HG03108 (cell line): Measurements from ENCODE around the gene RANBP2.
"Not testable (repeated sequence)": the region's sequence is repeated elsewhere in the genome, so short reads cannot be mapped to it uniquely, and the experiment has no call there.

Experiments
- ATAC-seq: cut with Tn5 transposase; IDR thresholded peaks from one replicate; pipeline ENCODE4 v1.9.1; 2021; ENCODE audit warnings: moderate library complexity; ENCODE audit not compliant: unreplicated experiment

The RANBP2 gene

DNA sequence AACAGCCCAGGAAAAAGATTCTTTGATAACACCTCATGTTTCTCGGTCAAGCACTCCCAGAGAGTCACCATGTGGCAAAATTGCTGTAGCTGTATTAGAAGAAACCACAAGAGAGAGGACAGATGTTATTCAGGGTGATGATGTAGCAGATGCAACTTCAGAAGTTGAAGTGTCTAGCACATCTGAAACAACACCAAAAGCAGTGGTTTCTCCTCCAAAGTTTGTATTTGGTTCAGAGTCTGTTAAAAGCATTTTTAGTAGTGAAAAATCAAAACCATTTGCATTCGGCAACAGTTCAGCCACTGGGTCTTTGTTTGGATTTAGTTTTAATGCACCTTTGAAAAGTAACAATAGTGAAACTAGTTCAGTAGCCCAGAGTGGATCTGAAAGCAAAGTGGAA lies 48.6 kb downstream of the RANBP2 start:
- not testable (repeated sequence) for ATAC-seq

DNA sequence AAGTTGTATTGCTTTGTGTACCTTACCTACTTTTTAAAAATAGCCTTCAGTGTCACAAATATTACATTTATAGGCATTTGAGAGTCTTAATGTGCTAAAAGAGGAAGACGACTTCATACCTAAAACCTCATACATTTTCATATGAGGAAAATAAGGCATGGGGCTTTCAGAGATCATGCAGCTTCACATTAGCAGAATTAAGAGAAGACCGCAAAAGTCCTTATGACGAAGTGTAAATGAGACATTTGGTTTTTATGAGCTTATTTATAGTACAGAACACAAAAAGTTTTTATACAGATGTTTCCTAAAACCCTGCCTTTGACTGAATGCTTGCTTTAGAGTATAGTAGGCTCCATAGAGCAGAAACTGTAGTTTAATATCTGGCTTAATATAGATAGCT lies 57.2 kb downstream of the RANBP2 start:
- ATAC-seq: peak; percentile 79

DNA sequence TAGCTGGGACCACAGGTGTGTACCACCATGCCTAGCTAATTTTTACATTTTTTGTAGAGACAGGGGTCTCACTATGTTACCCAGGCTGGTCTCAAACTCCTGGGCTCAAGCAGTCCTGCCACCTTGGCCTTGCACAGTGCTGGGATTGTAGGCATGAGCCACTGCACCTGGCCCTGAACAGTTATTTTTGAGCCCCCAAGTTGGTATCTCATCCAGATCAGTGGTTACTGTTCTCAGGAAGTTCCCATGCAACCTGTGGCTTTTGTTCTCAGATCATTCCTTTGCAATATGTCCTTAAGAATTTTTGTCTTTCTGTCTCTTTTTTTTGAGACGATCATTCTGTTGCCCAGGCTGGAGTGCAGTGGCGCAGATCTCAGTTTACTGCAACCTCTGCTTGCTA lies 59.6 kb downstream of the RANBP2 start:
- no peak for ATAC-seq

DNA sequence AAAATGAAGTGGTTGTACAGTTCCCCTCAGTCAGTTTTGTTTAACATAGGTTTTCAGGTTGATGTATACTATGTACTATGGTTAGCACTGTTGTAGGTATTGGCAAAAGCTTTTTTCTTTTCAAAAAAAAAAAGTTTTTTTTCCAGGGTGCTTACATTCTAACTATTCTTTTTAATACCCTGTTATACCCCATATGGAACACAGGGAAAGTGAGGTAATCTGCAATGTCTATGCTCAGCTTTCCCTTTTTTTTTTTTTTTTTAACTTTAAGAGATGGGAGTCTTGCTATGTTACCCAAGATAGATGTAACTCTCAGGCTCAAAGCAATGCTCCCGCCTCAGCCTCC lies 66.7 kb downstream of the RANBP2 start:
- ATAC-seq: no peak

DNA sequence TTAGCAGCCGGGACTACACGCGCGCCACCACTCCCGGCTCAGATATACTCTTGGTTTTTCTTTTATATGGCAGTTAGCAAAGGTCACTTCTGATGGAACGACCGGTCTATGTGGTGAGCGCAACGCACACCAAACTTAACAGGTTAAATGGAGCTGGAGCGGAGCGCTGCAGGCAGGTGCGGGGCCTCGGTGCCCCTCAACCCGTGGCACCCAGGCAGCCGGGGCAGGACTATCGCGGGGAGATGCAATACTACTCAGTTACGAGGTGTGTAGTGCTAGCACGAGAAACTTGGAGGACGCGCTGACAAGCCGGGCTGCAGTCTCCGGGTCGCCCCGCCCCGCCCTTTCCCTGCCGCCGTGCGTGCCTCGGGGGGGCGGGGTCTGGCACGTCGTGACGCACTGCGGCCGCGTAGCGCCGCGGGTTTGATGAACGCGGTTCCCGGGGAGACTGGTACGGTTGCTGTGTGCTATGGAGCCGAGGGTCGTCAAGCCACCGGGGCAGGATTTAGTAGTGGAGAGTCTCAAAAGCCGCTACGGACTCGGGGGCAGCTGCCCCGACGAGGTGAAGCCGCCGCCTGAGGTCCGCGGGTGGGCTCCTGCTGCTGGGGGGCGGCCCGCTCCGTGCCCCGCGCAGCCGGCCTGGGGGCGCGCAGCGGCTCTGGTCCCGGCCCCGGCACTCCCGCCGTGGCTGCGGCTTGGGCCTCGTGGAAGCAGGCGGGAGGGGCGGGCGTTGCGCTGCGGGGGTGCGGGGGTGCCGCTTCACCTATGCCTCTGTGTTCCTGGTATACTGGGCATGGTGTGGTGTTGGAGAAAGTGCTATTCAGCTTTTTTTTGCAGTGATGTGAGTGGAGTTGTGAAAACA lies 67.3 kb downstream of the RANBP2 start, which contains the start of gene CCDC138:
Gene CCDC138, plus strand, starts transcription at position 418 of the 862 bp plus-strand sequence. Its CDS starts 52 bp downstream, at position 470.
- peak; percentile 97 for ATAC-seq

DNA sequence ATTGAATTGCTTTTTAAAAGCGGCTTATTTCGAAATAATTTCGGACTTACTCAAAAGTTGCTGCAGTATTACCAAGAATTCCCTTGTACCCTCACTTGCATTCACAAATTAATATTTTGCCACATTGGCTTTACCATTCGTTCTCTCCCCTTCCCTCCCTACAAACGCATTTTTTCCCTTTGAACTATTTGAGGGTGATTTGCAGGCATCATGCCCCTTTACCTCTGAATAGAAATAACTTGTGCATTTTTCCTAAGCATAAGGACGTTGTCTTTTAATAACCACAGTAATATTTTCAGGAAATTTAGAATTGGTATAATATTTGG lies 67.9 kb downstream of the RANBP2 start:
- ATAC-seq: no peak

DNA sequence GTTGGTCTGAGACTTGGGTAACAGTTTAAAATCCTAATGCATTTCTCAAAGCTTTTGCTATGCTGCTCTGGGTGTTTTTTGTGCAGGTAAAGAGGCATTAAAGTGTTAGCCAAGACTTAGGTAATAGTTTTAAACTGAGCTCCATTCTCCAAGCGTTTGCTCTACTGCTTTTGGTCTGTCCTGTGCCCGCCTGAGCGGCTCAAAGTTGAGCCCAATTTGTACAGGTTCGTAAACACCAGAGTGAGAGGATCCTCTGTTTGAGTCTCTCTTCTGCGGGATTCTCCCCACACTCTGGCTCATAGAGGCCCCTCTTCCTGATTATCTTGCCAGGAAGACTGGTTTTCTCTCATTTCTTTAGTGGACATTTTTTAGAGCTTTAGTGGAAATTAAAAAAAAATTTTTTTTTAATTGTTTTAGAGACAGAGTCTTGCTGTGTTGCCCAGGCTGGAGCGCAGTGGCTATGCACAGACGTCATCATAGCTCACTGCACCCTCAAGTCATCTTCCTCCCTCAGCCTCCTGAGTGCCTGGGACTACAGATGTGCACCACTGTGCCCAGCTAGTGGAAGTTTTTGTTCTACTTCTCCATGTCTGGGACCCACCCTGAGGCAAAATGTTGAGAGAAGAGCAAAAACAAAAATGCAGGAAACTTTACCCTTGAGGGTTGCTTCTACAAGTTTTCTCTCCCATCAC lies 83.9 kb downstream of the RANBP2 start:
- ATAC-seq: no peak

DNA sequence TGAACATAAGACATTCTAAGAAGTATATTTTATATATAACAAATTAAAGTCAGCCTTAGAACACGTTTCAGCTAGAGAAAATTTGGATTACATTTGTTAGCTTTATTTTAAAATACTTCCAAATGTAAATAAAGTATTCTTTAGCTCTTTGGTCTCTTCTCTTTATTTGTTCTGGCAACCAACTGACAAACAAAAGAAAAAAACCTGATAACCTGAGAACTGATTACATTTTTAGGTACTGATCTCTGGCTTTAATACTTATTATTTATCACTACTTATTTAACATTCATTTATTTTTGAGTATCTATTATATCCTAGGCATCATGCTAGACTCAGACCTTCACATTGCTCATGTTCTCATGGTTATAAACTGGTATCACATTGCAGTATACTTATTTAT lies 85.8 kb downstream of the RANBP2 start:
- no peak for ATAC-seq

DNA sequence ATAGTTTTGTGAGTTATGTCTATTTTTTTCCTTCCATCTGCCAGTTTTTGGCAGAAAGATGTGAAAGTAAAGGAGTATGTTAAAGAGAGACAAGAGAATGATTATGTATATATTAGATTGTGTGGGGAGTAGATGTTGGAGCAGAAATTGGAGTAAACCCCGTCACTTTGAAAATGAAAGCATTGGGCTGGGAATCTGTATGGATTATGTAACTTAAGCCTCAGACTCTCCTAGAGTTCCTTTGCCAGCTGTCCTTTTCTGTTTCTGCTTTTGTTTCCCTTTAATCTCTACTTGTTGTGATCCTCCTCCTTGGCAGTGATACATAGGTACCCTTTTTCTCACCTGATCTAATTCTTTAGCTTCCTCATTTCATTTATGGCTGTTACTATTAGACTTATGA lies 86.5 kb downstream of the RANBP2 start:
- ATAC-seq: no peak

DNA sequence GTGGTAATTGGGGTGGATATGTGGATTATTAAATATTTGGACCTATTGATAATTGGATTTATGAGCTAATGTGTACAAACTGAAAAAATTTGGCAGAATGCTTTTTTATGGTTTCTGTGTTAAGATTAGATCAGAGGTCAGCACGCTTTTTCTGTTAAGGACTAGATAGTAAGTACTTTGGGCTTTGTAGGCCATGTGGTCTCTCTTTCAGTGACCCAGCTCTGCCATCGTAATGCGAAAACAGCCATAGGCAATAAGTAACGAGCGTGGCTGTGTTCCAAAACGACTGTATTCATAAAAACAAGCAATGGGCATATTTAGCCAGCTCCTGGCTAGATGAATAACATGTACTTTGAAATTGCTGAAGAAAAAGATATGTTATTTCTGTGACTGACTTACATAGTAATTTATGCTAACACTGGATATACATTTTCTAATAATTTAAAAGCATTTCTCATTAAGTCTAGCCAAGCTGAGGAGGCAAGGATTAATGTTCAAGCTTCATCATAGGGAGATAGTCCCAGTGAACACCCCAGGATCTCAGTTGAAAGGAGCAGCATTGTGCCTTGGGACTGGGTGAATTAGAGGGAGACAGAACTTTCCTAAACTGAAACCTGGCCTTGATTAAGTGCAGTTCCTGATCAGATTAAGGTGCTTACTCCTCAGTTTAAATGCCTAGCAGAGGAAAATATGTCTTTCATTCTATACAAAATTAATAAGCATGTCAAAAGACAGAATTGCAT lies 87.3 kb downstream of the RANBP2 start:
- ATAC-seq: no peak

DNA sequence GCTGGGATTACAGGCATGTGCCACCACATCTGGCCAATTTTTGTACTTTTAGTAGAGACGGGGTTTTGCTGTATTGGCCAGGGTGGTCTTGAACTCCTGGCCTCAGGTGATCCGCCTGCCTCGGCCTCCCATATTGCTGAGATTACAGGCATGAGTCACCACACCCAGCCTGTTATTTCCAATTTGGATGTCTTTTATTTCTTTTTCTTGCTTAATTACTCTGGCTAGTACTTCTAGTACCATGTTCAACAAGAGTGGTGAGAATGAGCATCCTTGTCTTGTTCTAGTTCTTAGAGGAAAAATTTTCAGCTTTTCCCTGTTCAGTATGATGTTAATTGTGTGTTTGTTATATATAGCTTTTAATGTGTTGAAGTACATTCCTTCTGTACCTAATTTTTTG lies 90.7 kb downstream of the RANBP2 start:
- ATAC-seq: no peak

DNA sequence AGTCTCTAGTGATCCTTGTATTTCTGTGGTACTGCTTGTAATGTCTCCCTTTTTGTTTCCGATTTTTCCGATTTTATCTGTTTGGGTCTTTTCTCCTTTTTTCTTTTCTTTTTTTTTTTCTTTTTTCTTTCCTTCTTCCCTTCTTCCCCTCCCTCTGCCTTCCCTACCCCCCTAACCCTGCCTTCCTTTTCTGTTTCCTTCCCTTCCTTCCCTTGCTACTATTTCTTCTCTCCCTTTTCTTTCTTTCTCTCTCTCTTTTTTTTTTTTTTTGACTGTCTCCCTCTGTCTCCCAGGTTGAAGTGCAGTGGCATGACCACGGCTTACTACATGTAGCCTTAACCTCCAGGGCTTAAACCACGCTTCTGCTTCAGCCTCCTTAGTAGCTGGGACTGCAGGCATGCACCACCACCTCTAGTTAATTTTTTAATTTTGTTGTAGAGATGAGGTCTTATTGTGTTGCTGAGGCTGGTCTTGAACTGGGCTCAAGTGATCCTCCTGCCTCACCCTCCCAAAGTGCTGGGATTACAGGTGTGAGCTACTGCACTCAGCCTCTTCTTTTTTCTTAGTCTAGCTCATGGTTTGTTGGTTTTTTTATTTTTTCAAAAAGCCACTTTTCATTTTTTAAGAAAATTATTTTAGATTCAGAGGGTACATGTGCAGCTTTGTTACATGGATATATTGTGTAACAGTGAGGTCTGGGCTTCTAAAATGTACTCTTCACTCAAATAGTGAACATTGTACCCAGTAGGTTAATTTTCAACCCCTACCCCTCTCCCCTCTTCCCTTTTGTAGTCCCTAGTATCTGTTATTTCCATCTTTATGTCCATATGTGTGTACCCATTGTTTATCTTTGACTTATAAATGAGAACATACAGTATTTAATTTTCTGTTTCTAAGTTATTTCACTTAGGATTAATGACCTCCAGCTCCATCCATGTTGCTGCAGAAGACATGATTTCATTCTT lies 92.0 kb downstream of the RANBP2 start:
- no peak for ATAC-seq

DNA sequence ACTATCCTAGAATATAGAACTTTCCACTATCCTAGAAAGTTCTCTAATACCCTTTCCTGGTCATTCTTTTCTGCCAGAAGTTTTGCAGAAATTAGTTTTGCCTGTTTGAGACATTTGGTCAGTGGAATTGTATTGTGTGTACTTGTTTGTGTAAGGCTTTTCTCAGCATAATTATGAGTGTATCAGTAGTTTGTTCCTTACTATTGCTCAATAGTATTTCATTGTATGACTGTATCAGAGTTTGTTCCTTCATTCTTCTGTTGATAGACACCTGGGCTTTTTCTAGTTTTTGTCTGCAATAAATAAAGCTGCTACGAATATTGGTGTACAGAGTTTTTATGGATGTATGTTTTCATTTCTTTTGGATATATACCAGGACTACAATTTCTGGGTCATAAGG lies 94.5 kb downstream of the RANBP2 start:
- ATAC-seq: no peak

DNA sequence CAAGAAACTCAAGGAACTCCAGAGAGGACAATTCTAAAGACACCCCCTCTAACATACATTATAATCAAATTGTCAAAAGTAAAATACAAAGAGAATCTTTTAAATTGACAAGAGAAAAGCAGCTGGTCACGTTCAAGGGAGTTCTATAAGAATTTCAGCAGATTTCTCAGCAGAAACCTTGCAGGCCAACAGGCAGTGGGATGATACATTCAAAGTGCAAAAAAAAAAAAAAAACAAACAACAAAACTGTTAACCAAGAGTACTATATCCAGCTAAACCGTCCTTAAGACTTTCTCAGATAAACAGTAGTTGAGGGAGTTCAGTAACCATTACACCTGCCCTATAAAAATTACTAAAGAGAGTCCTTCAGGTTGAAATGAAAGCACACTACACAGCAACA lies 101.2 kb downstream of the RANBP2 start:
- no peak for ATAC-seq

DNA sequence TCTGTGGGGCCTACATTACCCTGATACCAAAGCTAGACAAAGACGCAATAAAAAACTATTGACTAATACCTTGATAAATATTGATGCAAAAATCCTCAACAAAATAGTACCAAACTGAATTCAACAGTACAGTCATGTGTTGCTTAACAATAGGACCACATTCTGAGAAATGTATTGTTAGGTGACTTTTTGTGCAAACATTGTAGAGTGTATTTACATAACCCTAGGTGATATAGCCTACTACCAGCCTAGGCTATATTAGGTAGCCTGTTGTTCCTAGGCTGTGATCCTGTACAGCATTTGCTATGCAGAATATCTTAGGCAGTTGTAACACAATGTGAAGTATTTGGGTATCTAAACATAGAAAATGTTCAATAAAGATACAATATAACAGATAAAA lies 104.0 kb downstream of the RANBP2 start:
- no peak for ATAC-seq

DNA sequence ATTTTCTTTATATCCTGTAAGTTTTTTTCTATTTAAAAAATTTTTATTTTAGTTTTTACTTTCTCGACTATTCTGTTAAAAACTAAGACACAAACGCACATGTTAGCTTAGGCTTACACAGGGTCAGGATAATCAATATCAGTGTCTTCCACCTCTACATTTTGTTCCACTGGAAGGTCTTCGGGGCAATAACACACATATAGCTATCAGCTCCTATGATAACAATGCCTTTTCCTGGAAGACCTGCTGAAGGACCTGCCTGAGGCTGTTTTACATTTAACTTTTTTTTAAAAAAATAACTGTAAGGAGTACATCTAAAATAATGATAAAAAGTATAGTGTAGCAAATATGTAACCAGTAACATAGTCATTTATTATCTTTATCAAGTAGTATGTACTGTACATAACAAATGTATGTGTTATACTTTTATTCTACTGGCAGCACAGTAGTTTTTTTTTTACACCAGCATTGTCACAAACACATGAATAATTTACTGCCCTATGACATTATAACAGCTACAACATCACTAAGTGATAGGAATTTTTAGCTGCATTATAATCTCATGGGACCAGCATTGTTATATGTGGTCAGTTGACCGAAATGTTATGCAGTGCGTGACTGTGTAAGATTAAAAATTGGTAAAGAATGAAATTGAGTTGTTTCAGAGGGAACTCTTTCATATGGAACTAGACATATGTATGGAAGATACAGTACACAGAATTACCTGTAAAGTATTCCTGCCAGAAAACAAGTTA lies 105.2 kb downstream of the RANBP2 start:
- ATAC-seq: no peak

DNA sequence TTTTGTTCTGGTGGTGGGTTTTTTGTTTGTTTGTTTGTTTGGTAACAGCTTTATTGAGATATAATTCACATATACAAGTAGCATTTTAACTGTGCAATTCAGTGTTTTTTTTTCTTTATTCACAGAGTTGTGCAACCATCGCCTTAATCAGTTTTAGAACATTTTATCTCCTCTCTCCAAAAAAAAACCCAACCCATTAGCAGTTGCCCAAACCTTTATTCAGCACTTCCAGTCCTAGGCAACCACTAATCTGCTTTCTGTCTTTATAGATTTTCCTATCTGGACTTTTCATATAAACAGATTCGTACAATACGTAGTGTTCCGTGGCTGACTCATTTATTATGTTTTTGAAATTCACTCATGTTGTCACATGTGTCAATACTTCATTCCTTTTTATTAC lies 106.0 kb downstream of the RANBP2 start:
- no peak for ATAC-seq

DNA sequence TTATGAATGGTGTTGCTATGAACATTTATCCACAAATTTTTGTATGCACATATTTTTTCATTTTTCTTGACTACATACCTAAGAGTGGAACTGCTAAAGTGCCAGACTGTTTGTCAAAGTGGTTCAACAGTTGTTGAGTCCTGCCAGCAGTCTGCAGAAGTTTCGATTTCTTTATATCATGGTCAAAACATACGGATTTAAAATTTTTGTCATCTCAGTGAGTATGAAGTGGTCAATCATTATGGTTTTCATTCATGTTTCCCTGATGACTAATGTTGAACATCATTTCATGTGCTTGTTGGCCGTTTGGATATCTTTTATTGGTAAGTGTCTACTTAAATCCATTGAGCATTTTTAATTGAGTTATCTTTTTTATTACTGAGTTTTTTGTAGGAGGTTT lies 106.5 kb downstream of the RANBP2 start:
- no peak for ATAC-seq

DNA sequence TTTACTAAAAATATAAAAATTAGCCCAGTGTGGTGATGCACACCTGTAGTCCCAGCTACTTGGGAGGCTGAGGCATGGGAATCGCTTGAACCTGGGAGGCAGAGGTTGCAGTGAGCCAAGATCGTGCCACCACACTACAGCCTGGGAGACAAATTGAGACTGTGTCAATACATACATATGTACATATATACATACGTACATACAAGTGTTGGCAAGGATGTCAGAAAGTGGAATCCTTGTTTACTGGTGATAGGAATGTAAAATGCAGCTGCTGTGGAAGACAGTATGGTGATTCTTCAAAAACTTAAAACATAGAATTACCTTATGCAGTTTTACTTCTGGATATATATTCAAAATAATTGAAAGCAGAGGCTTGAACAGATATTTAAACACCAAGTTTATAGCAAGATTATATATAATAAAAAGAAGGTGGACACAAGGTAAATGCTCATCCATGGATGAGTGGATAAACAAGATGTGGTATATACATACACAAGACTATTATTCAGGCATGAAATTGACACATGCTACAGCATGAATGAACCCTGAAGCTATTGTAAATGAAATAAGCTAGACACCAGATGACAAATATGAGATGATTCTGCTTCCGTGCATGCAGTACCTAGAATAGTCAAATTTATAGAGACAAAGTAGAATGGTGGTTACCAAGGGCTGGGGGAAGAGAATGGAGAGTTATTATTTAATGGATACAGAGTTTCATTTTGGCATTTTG lies 110.5 kb downstream of the RANBP2 start:
- ATAC-seq: no peak
